ENCODE data around the gene PLEKHA4. TPM values are rescaled to one million over a fixed set of nuclear protein-coding genes. Genes with fewer than 3 reads are reported as not detected.

The PLEKHA4 gene
- total and polyA plus RNA-seq, 9 of the 15 experiments (the other 6 are each of a cell fraction or from before 2014, with no cell fraction given) = 0.07 to 30.8 (median 11.4) TPM

- no peak for TF ChIP-seq ZNF407 (IDR thresholded peaks at IDR 0.05; ENCODE audit: low read depth)
- no peak for TF ChIP-seq RBM15 (IDR thresholded peaks at IDR 0.05; ENCODE audit: insufficient read depth, low read length)
- no peak for TF ChIP-seq ZNF589 (CRISPR knock-in tag; IDR thresholded peaks at IDR 0.05; ENCODE audit: low read depth)
Observed at GRCh38 chr19:48883726-48884125, 15.3 kb upstream of the PLEKHA4 start (continued).
